ENCODE measurements around the gene PCID2. TPM values are rescaled to one million over a fixed set of nuclear protein-coding genes. Genes with fewer than 3 reads are reported as not detected.
A peak's percentile ranks its signal among the peaks of the same experiment; 100 is the strongest.

The PCID2 gene
- total RNA-seq, 2 experiments from 2014 or later: 75.8 to 79.0 TPM

DNA sequence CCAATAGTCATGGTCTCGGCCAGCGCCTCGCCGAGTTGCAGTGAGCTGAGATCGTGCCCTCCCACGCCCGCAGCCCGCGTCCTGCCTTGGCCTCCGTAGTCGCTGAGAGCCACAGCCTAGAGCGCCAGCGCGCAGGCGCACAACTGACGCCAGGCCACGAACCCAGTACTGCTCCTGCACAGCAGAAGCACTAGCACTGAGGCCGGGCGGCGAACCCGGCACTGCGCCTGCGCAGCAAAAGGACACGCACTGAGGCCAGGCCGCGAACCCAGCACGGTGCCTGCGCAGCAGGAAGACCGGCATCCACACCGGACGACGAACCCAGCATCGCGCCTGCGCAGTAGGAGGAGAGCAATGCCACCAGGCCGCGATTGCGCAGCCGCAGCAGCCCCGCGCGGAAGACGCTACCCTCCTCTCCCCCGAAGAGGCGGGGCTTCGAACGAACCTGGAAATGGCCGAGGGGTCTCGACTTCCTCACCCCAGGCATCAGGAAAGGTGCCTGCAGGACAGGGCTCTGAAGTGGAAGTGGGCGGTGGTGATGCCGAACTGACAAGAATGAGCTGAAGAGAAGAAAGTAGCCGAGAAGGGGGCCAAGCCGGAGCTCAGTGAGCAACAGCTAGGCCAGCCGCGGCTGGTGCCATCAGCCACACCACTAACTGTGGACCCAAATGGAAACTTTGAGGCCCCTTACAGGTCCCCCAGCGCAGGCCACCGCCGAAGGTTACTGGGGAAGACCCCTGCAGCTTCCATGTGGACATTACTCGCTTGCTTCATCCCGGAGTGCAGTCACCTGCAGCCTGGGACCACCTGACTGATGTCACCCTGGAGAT lies 78.3 kb downstream of the PCID2 start:
- H3K36me3 Mint-ChIP-seq (ENCODE audit: low read depth): no peaks in the 10 kb centered on the region
- ATAC-seq (peak; percentile 88), DNase-seq (peak; percentile 70)
- no peaks in the 10 kb centered on the region for H3K9me3 Mint-ChIP-seq
- peaks cover 4% of the 10 kb centered on the region for H3K4me1 Mint-ChIP-seq (ENCODE audit: low read depth)
- intact Hi-C loops (cut with micrococcal nuclease): no loop called here
- POLR2A ChIA-PET: interaction anchor here (0.5 kb wide), 1 partner anchor 30 kb away, joined by 6 read pairs; no protein-coding TSS in a partner anchor
- H3K4me3 Mint-ChIP-seq: peak overlapping the region; percentile 53
- TF ChIP-seq, protein P1, sequence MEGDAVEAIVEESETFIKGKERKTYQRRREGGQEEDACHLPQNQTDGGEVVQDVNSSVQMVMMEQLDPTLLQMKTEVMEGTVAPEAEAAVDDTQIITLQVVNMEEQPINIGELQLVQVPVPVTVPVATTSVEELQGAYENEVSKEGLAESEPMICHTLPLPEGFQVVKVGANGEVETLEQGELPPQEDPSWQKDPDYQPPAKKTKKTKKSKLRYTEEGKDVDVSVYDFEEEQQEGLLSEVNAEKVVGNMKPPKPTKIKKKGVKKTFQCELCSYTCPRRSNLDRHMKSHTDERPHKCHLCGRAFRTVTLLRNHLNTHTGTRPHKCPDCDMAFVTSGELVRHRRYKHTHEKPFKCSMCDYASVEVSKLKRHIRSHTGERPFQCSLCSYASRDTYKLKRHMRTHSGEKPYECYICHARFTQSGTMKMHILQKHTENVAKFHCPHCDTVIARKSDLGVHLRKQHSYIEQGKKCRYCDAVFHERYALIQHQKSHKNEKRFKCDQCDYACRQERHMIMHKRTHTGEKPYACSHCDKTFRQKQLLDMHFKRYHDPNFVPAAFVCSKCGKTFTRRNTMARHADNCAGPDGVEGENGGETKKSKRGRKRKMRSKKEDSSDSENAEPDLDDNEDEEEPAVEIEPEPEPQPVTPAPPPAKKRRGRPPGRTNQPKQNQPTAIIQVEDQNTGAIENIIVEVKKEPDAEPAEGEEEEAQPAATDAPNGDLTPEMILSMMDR (IDR thresholded peaks at IDR 0.05): no peak
- no peak overlapping the region for H3K27ac Mint-ChIP-seq
- CTCF ChIA-PET: no interaction called here
- peaks cover 35% of the 10 kb centered on the region for H3K27me3 Mint-ChIP-seq

DNA sequence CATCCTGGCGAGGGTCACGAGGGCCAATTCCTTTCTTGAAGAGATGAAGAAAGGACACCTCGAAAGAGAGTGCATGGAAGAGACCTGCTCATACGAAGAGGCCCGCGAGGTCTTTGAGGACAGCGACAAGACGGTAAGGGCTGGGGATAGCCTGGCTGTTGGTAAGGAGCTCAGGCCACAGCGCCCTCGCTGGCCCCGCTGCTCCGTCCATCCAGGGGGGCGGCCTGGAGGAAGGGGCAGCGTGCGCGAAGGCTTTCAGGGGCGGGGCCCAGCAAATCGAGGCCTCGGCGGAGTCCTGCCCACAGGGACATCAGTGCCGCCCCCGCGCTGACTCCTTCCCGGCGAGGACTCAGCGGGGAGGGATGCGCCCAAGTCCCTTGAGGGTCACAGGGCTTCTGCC lies 79.0 kb downstream of the PCID2 start:
- CTCF ChIA-PET: no interaction called here
- Mint-ChIP-seq H3K4me1 (ENCODE audit: low read depth) (peaks cover 4% of the 10 kb centered on the region), H3K36me3 (ENCODE audit: low read depth) (no peaks in the 10 kb centered on the region), H3K27ac (no peak overlapping the region), H3K9me3 (no peaks in the 10 kb centered on the region), H3K4me3 (no peak overlapping the region), H3K27me3 (peaks cover 35% of the 10 kb centered on the region)
- no peak for ATAC-seq
- POLR2A ChIA-PET: interaction anchor here (0.5 kb wide), 1 partner anchor 29 kb away, joined by 6 read pairs; no protein-coding TSS in a partner anchor
- DNase-seq: no peak
- TF ChIP-seq, protein P1 (IDR thresholded peaks at IDR 0.05): no peak
- intact Hi-C loops (cut with micrococcal nuclease): no loop called here

Other genes starting within 250 kb of the PCID2 start
- 1 to 10 TPM; 7.6 to 8.9 TPM for gene MCF2L, start 239.5 kb downstream of the PCID2 start, total RNA-seq
- gene F7, start 102.9 kb downstream of the PCID2 start, total RNA-seq: under 1 TPM; 0.20 to 0.45 TPM
- not detected for gene F10, start 85.9 kb downstream of the PCID2 start, total RNA-seq
- gene PROZ, start 50.0 kb downstream of the PCID2 start, total RNA-seq: not detected
- 10 to 100 TPM; 81.5 to 81.7 TPM for gene CUL4A, start 944 bp upstream of the PCID2 start, total RNA-seq
- gene LAMP1, start 88.6 kb upstream of the PCID2 start, total RNA-seq: 10 to 100 TPM; 37.0 to 42.6 TPM
- not detected for gene GRTP1, start 155.5 kb upstream of the PCID2 start, total RNA-seq
- gene ADPRHL1, start 244.8 kb upstream of the PCID2 start, total RNA-seq: under 1 TPM; 0.23 to 0.36 TPM